Lower lobe of right lung (tissue), 2 donors: ENCODE measurements around the gene GORASP2. TPM values are rescaled to one million over a fixed set of nuclear protein-coding genes. Genes with fewer than 3 reads are reported as not detected.

Experiments
- ATAC-seq, 2 donors: fragments of 200-7000 bp; cut with Tn5 transposase; one replicate each; pipeline ENCODE4 v1.9.1; 2020 to 2022; ENCODE audit warnings: mild to moderate bottlenecking in 2 of 2, moderate library complexity in 2 of 2
- DNase-seq: peaks from one replicate; pipeline ENCODE4 v3.0.0-alpha.2; 2020
- H3K27ac ChIP-seq: fragments of 200-600 bp; one replicate; pipeline ENCODE4 v1.8.0; 2022
- H3K27me3 ChIP-seq: fragments of 200-600 bp; one replicate; pipeline ENCODE4 v1.8.0; 2022; ENCODE audit warnings: low read depth
- H3K36me3 ChIP-seq: fragments of 200-600 bp; one replicate; pipeline ENCODE4 v1.8.0; 2022; ENCODE audit warnings: mild to moderate bottlenecking
- H3K4me1 ChIP-seq: fragments of 200-600 bp; one replicate; pipeline ENCODE4 v1.8.0; 2022
- H3K4me3 ChIP-seq: fragments of 200-600 bp; one replicate; pipeline ENCODE4 v1.8.0; 2022; ENCODE audit warnings: mild to moderate bottlenecking
- H3K9me3 ChIP-seq: fragments of 200-600 bp; one replicate; pipeline ENCODE4 v1.8.0; 2022
- CTCF ChIP-seq: fragments of 200-600 bp; IDR thresholded peaks from one replicate; pipeline ENCODE4 v1.8.0; 2022; ENCODE audit warnings: antibody characterized with exemption, mild to moderate bottlenecking
- intact Hi-C: fragments of 100-400 bp; cut with DNase I; formaldehyde crosslinking; loops from one replicate; pipeline ENCODE4 v1.11.0; 2022
- total RNA-seq: library from RNA; stranded (reverse); fragmentation: NEBNext Ultra II Directional; extraction: Animal tissue kit (Norgen Biotek cat#: 25700); gene quantifications from one replicate; pipeline ENCODE4 v1.2.1, GENCODE V29; 2021
- donor health status: DM: no; HTN: yes; CAD: no; lungs with severe emphysema.

GORASP2 gene
- total RNA-seq, 1 donor from 2014 or later = 64.9 TPM

GRCh38 chr2:170973492-170974303, 44.6 kb downstream of the GORASP2 start:
- no peaks in the 10 kb centered on the region for H3K27me3 ChIP-seq
- peak overlapping the region; percentile 71 for H3K4me3 ChIP-seq
- H3K4me1 ChIP-seq = peaks cover 13% of the 10 kb centered on the region
- ATAC-seq (peak; percentile 98 to 99), DNase-seq (peak; percentile 91)
- no peaks in the 10 kb centered on the region for H3K36me3 ChIP-seq
- intact Hi-C loops = no loop called here
- TF ChIP-seq CTCF = peak; percentile 96
- peak overlapping the region; percentile 78 for H3K27ac ChIP-seq
- H3K9me3 ChIP-seq = no peaks in the 10 kb centered on the region

- Histone ChIP-seq H3K36me3 (no peaks in the 10 kb centered on the region), H3K4me3 (peak overlapping the region; percentile 71), H3K27me3 (no peaks in the 10 kb centered on the region), H3K4me1 (peaks cover 13% of the 10 kb centered on the region), H3K27ac (peak overlapping the region; percentile 78), H3K9me3 (no peaks in the 10 kb centered on the region)
- intact Hi-C loops = no loop called here
- DNase-seq (no peak), ATAC-seq (peak; percentile 57 to 63)
- TF ChIP-seq CTCF = no peak
Measured at GRCh38 chr2:170974304-170974993, 45.4 kb downstream of the GORASP2 start.

GRCh38 chr2:170975127-170975942, 46.3 kb downstream of the GORASP2 start:
- ATAC-seq (no peak), DNase-seq (no peak)
- Histone ChIP-seq H3K4me3 (no peak overlapping the region), H3K4me1 (peaks cover 13% of the 10 kb centered on the region), H3K9me3 (no peaks in the 10 kb centered on the region), H3K27me3 (no peaks in the 10 kb centered on the region), H3K27ac (no peak overlapping the region), H3K36me3 (no peaks in the 10 kb centered on the region)
- intact Hi-C loops = no loop called here
- TF ChIP-seq CTCF = no peak

GRCh38 chr2:170975943-170976270, 46.9 kb downstream of the GORASP2 start:
- intact Hi-C loops = no loop called here
- H3K9me3 ChIP-seq = no peaks in the 10 kb centered on the region
- no peak overlapping the region for H3K4me3 ChIP-seq
- no peak overlapping the region for H3K27ac ChIP-seq
- DNase-seq (no peak), ATAC-seq (no peak)
- peaks cover 13% of the 10 kb centered on the region for H3K4me1 ChIP-seq
- peaks cover 2% of the 10 kb centered on the region for H3K27me3 ChIP-seq
- no peaks in the 10 kb centered on the region for H3K36me3 ChIP-seq
- no peak for TF ChIP-seq CTCF

DNA sequence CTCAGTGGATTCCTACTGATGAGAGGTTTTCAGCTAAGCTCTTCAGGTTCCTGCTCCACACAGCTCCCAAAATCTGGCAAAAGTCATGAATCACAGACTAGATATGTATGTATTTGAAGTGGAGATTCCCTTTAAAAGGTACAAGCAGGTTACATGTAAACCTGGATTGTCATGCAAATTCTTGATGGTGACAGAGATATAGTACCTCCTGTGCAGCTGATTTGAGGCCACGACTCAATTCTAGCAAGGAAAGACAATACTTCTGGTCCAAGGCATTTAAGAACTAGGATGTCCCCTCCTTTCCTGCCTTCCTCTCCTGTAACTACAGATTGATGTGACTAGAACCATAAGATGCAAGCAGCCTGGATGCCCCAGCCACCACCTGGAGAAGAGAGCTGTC, 55.0 kb downstream of the GORASP2 start:
- DNase-seq = no peak
- TF ChIP-seq CTCF = no peak
- H3K9me3 ChIP-seq = no peaks in the 10 kb centered on the region
- no peak overlapping the region for H3K4me3 ChIP-seq
- no peak overlapping the region for H3K27ac ChIP-seq
- H3K36me3 ChIP-seq = no peaks in the 10 kb centered on the region
- no peak for ATAC-seq
- peaks cover 4% of the 10 kb centered on the region for H3K27me3 ChIP-seq
- no peaks in the 10 kb centered on the region for H3K4me1 ChIP-seq
- intact Hi-C loops = loop anchor here (10.0 kb wide), 1 partner anchor 431 kb away; no protein-coding TSS in a partner anchor
